CD4-positive, alpha-beta T cell (primary cell): Measurements from ENCODE around the gene HSPB7. TPM values are rescaled to one million over a fixed set of nuclear protein-coding genes. Genes with fewer than 3 reads are reported as not detected.

Source experiments
- ATAC-seq: fragments of 200-7000 bp; cut with Tn5 transposase; one replicate; pipeline ENCODE4 v1.10.0; 2022; ENCODE audit warnings: mild to moderate bottlenecking; ENCODE audit not compliant: poor library complexity
- CTCF ChIA-PET: fragments of 350-600 bp; sonication (Branson Sonifier 250); formaldehyde crosslinking; loops from one replicate; lab custom pipeline; 2021; ENCODE audit warnings: antibody characterized with exemption, inconsistent platforms; lab: Charles Lee
- POLR2A ChIA-PET: fragments of 350-600 bp; sonication (Branson Sonifier 250); formaldehyde crosslinking; loops from one replicate; lab custom pipeline; 2021; ENCODE audit warnings: antibody characterized with exemption, inconsistent platforms; lab: Charles Lee
- DNase-seq, 14 experiments: peaks; one replicate each; pipeline ENCODE4 v3.0.0-alpha.2; 2013 to 2020; ENCODE audit warnings: mixed read lengths in 2 of 14
- H3K27ac ChIP-seq, 2 donors: one replicate each; pipeline versions ENCODE4 v1.5.1 to v1.7.0; 2013; ENCODE audit warnings: low read length in 2 of 2, low read depth in 1 of 2, mild to moderate bottlenecking in 1 of 2
- H3K27me3 ChIP-seq, 2 experiments: 1 replicate in 1 of 2; 2 replicates in 1 of 2; pipeline versions ENCODE4 v1.6.1 to v1.7.0; 2013; ENCODE audit warnings: low read length in 2 of 2, control low read depth in 1 of 2, mild to moderate bottlenecking in 1 of 2, moderate library complexity in 1 of 2; ENCODE audit not compliant: insufficient read depth in 2 of 2, control insufficient read depth in 1 of 2
- H3K36me3 ChIP-seq: one replicate; pipeline ENCODE4 v1.6.1; 2013; ENCODE audit warnings: low read length, control low read depth; ENCODE audit not compliant: insufficient read depth
- H3K4me1 ChIP-seq: one replicate; pipeline ENCODE4 v1.6.1; 2013; ENCODE audit warnings: low read length, control low read depth; ENCODE audit not compliant: insufficient read depth
- H3K4me3 ChIP-seq: one replicate; pipeline ENCODE4 v1.5.1; 2013; ENCODE audit warnings: mild to moderate bottlenecking, low read length, moderate library complexity
- H3K9me3 ChIP-seq, 2 experiments: 1 replicate in 1 of 2; 2 replicates in 1 of 2; pipeline versions ENCODE4 v1.6.1 to v1.7.0; 2013; ENCODE audit warnings: low read length in 2 of 2, mild to moderate bottlenecking in 2 of 2, control low read depth in 1 of 2, moderate library complexity in 1 of 2; ENCODE audit not compliant: control insufficient read depth in 1 of 2, insufficient read depth in 1 of 2
- H3K27ac Mint-ChIP-seq: one replicate; pipeline ENCODE4 v1.8.0; 2020; ENCODE audit warnings: mixed read lengths
- H3K27me3 Mint-ChIP-seq: one replicate; pipeline ENCODE4 v1.8.0; 2021; ENCODE audit warnings: mixed read lengths
- H3K36me3 Mint-ChIP-seq: one replicate; pipeline ENCODE4 v1.8.0; 2021; ENCODE audit warnings: low read depth, mixed read lengths
- H3K4me1 Mint-ChIP-seq: one replicate; pipeline ENCODE4 v1.8.0; 2021; ENCODE audit warnings: low read depth, mixed read lengths
- H3K4me3 Mint-ChIP-seq: one replicate; pipeline ENCODE4 v1.8.0; 2020; ENCODE audit warnings: mild to moderate bottlenecking, mixed read lengths
- H3K9me3 Mint-ChIP-seq: one replicate; pipeline ENCODE4 v1.8.0; 2020; ENCODE audit warnings: mixed read lengths
- intact Hi-C, 2 experiments: fragments of 100-400 bp; cut with DNase I in 1 of 2; cut with micrococcal nuclease in 1 of 2; formaldehyde crosslinking; loops; one replicate each; pipeline versions ENCODE4 v1.15.1 to v1.9.0; 2023 to 2025; cut with DNase I, micrococcal nuclease
- total RNA-seq, 174 experiments: library from RNA in 2 of 174; stranded (reverse) in 2 of 174; gene quantifications; one replicate each; pipeline ENCODE4 v1.2.3 and lab custom pipeline; 2021 to 2026
- TF ChIP-seq, protein P1 (sequence below): fragments of 200-600 bp; IDR thresholded peaks from one replicate; pipeline ENCODE4 v1.8.0; 2022; ENCODE audit warnings: antibody characterized with exemption, mild to moderate bottlenecking

HSPB7 gene
- total RNA-seq, 2 experiments from 2014 or later: not detected

DNA sequence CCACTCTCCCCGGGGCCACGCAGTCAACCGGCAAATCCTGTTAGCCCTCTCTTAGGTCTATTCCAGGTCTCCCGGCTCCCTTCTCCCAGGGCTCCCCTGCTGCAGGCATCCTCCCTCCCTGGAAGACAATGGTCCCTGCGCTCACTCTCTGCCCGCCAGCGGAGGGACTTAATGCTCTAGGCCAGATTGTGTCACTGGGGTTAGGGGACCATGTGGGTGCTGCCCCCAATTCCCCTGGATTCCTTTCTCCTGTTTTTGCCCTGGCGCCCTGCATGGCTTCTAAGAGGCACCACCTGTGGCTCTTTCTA is 47.4 kb upstream of the HSPB7 start:
- Mint-ChIP-seq H3K9me3 (no peaks in the 10 kb centered on the region), H3K27me3 (peaks cover 7% of the 10 kb centered on the region), H3K36me3 (no peaks in the 10 kb centered on the region), H3K27ac (no peak overlapping the region), H3K4me1 (peaks cover 12% of the 10 kb centered on the region), H3K4me3 (no peak overlapping the region)
- intact Hi-C loops: no loop called here
- Histone ChIP-seq H3K4me1 (peaks cover 18% of the 10 kb centered on the region), H3K36me3 (no peaks in the 10 kb centered on the region), H3K27me3 (no peaks in the 10 kb centered on the region), H3K4me3 (no peak overlapping the region), H3K27ac (no peak overlapping the region), H3K9me3 (no peaks in the 10 kb centered on the region)
- ATAC-seq (no peak), DNase-seq (no peak)
- ChIA-PET POLR2A (no interaction called here), CTCF (no interaction called here)
- TF ChIP-seq, protein P1, sequence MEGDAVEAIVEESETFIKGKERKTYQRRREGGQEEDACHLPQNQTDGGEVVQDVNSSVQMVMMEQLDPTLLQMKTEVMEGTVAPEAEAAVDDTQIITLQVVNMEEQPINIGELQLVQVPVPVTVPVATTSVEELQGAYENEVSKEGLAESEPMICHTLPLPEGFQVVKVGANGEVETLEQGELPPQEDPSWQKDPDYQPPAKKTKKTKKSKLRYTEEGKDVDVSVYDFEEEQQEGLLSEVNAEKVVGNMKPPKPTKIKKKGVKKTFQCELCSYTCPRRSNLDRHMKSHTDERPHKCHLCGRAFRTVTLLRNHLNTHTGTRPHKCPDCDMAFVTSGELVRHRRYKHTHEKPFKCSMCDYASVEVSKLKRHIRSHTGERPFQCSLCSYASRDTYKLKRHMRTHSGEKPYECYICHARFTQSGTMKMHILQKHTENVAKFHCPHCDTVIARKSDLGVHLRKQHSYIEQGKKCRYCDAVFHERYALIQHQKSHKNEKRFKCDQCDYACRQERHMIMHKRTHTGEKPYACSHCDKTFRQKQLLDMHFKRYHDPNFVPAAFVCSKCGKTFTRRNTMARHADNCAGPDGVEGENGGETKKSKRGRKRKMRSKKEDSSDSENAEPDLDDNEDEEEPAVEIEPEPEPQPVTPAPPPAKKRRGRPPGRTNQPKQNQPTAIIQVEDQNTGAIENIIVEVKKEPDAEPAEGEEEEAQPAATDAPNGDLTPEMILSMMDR: no peak

DNA sequence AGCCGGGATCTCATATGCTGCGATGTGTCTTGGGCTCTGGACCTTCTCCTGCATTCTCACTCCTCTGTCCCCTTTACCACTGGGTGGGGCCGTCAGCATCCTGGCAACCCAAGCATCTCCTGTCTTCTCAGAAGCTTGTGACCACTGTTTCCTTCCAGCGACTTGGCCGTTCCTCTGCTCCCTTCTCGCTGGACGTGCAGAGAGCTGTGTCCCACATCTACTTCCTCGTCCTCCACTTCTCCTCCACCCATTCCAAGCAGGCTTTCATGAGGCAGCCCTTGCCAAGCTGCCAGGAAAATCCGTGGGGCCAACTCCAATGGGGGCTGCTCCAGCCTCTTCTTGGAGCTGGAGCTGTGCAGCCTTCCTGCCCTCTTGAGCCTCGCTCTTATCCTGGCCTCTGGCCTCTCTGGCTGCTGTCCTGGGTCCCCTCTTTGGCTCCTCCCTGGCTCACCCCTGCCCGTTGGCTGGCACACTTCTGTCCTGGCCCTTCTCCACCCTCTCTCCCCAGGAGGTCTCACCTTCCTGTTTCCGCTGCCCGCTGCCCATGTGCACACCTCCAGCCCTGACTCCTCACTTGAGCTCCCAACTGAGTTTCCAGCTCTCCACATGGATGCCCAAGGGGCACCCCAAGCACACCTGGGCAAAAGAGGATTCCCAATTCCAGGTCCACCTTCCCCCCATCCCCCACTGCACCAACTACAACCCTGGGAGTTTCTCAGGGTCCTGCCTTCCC is 46.9 kb upstream of the HSPB7 start:
- Mint-ChIP-seq H3K4me1 (peaks cover 7% of the 10 kb centered on the region), H3K4me3 (no peak overlapping the region), H3K36me3 (no peaks in the 10 kb centered on the region), H3K9me3 (no peaks in the 10 kb centered on the region), H3K27ac (no peak overlapping the region), H3K27me3 (peaks cover 7% of the 10 kb centered on the region)
- ATAC-seq (no peak), DNase-seq (no peak)
- intact Hi-C loops: no loop called here
- Histone ChIP-seq H3K4me1 (peaks cover 13% of the 10 kb centered on the region), H3K9me3 (no peaks in the 10 kb centered on the region), H3K27me3 (no peaks in the 10 kb centered on the region), H3K27ac (no peak overlapping the region), H3K4me3 (no peak overlapping the region), H3K36me3 (no peaks in the 10 kb centered on the region)
- ChIA-PET POLR2A (no interaction called here), CTCF (no interaction called here)
- TF ChIP-seq, protein P1: no peak

DNA sequence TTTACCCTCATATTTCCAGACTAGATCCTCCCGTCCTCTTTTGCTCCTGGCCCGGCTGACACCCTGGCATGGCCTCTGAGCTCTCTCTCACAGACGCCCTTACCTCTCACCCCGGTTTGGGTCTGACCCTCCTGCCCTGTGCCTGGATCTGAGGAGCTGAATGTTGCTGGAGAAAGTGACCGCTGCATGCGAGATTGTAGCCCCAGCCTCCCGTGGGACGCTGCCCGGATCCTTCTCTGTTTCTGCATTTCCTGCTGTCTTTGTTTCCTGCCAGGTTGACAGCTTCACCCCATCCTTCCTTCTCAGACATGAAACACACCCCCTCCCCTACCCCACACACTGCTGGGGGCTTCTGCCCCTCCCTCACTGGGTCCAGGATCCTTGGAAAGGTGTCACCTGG is 46.1 kb upstream of the HSPB7 start:
- Mint-ChIP-seq H3K27ac (no peak overlapping the region), H3K4me1 (peaks cover 7% of the 10 kb centered on the region), H3K36me3 (no peaks in the 10 kb centered on the region), H3K9me3 (no peaks in the 10 kb centered on the region), H3K4me3 (no peak overlapping the region), H3K27me3 (peaks cover 7% of the 10 kb centered on the region)
- H3K4me3 ChIP-seq: no peak overlapping the region
- no peak overlapping the region for H3K27ac ChIP-seq
- peaks cover 10% of the 10 kb centered on the region for H3K4me1 ChIP-seq
- POLR2A ChIA-PET: no interaction called here
- TF ChIP-seq, protein P1: no peak
- no peaks in the 10 kb centered on the region for H3K36me3 ChIP-seq
- H3K9me3 ChIP-seq: no peaks in the 10 kb centered on the region
- ATAC-seq: no peak
- CTCF ChIA-PET: no interaction called here
- no peaks in the 10 kb centered on the region for H3K27me3 ChIP-seq
- DNase-seq: no peak
- intact Hi-C loops: no loop called here
